MCF 10A (cell line): ENCODE data around the gene ACTN1. TPM values are rescaled to one million over a fixed set of nuclear protein-coding genes. Genes with fewer than 3 reads are reported as not detected.

Source experiments
- BruUV-seq: library from RNA; stranded (reverse); fragments of 400-500 nt; replicated peaks from 2 replicates; lab custom pipeline; 2021; lab: Mats Ljungman, UMichigan
- CTCF ChIA-PET: fragments of 300-600 bp; sonication (Branson Sonifier 250); formaldehyde crosslinking; extraction: SDS; loops from one replicate; lab custom pipeline; 2021; ENCODE audit warnings: antibody characterized with exemption, inconsistent platforms; lab: Yijun Ruan, JAX
- POLR2A ChIA-PET: fragments of 300-600, 350-650 bp; sonication (Branson Sonifier 250); formaldehyde crosslinking; extraction: SDS; loops from one replicate; lab custom pipeline; 2020; ENCODE audit warnings: antibody characterized with exemption, inconsistent platforms; lab: Yijun Ruan, JAX
- DNase-seq: peaks from one replicate; pipeline ENCODE4 v3.0.0-alpha.2; 2018; ENCODE audit not compliant: unreplicated experiment
- H3K27ac Mint-ChIP-seq: one replicate; pipeline ENCODE4 v1.8.0; 2022; ENCODE audit warnings: mild to moderate bottlenecking, low read depth, mixed read lengths; ENCODE audit not compliant: unreplicated experiment
- H3K27me3 Mint-ChIP-seq: one replicate; pipeline ENCODE4 v1.8.0; 2022; ENCODE audit warnings: mixed read lengths; ENCODE audit not compliant: insufficient read depth, unreplicated experiment
- H3K36me3 Mint-ChIP-seq: one replicate; pipeline ENCODE4 v1.8.0; 2022; ENCODE audit warnings: mild to moderate bottlenecking, moderate library complexity, mixed read lengths; ENCODE audit not compliant: insufficient read depth, unreplicated experiment
- H3K4me1 Mint-ChIP-seq: one replicate; pipeline ENCODE4 v1.8.0; 2022; ENCODE audit warnings: mixed read lengths; ENCODE audit not compliant: insufficient read depth, unreplicated experiment
- H3K4me3 Mint-ChIP-seq: one replicate; pipeline ENCODE4 v1.8.0; 2022; ENCODE audit warnings: mild to moderate bottlenecking, moderate library complexity, mixed read lengths; ENCODE audit not compliant: unreplicated experiment
- H3K9me3 Mint-ChIP-seq: one replicate; pipeline ENCODE4 v1.8.0; 2022; ENCODE audit warnings: mixed read lengths; ENCODE audit not compliant: unreplicated experiment
- intact Hi-C: fragments of 100-400 bp; cut with micrococcal nuclease; formaldehyde crosslinking; loops from 2 replicates; pipeline ENCODE4 v1.14.1; 2022
- total RNA-seq: library from RNA; stranded (reverse); gene quantifications from 2 replicates; pipeline ENCODE4 v1.2.3, GENCODE V29; 2022
- TF ChIP-seq, protein P1 (sequence below): fragments of 200-600 bp; IDR thresholded peaks from one replicate; pipeline ENCODE4 v1.8.0; 2022; ENCODE audit warnings: antibody characterized with exemption, mild to moderate bottlenecking; ENCODE audit not compliant: unreplicated experiment

ACTN1 gene
- total RNA-seq, 1 experiment from 2014 or later, result 312 TPM

DNA sequence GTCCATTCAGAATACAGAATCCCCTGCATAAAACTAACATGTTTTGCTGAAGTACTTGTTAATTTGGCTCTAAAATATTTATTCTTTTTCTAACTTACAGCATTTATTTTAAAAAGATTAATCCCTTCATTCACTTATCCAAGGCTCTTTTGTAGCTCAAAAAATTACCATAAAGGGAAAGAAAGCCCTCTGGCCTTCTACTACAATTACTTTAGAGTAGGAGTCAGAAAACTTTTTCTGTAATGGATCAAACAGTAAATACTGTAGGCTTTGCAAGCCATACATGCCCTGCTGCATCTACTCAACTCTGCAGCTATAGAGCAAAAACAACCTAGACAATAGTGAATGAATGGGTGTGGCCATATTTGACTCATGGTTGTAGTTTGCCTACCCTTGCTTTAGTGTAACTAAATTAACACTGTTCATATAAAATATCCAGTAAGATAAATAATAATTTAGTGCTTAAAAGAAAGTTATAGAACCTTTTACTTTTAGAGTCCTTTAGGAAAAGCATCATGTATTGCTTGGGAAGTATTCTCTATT lies 112.0 kb downstream of the ACTN1 start:
- no peak for DNase-seq
- no TSS peak for BruUV-seq
- intact Hi-C loops, result no loop called here
- CTCF ChIA-PET, result interaction anchor here (0.6 to 2.1 kb wide), 3 partner anchors 241 to 1282 kb away, joined by 3 to 8 read pairs (median 3); no protein-coding TSS in a partner anchor
- no peak overlapping the region for H3K4me3 Mint-ChIP-seq
- POLR2A ChIA-PET, result no interaction called here
- no peaks in the 10 kb centered on the region for H3K27me3 Mint-ChIP-seq
- peaks cover 43% of the 10 kb centered on the region for H3K36me3 Mint-ChIP-seq
- TF ChIP-seq, protein P1, sequence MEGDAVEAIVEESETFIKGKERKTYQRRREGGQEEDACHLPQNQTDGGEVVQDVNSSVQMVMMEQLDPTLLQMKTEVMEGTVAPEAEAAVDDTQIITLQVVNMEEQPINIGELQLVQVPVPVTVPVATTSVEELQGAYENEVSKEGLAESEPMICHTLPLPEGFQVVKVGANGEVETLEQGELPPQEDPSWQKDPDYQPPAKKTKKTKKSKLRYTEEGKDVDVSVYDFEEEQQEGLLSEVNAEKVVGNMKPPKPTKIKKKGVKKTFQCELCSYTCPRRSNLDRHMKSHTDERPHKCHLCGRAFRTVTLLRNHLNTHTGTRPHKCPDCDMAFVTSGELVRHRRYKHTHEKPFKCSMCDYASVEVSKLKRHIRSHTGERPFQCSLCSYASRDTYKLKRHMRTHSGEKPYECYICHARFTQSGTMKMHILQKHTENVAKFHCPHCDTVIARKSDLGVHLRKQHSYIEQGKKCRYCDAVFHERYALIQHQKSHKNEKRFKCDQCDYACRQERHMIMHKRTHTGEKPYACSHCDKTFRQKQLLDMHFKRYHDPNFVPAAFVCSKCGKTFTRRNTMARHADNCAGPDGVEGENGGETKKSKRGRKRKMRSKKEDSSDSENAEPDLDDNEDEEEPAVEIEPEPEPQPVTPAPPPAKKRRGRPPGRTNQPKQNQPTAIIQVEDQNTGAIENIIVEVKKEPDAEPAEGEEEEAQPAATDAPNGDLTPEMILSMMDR, result no peak
- no peaks in the 10 kb centered on the region for H3K4me1 Mint-ChIP-seq
- no peaks in the 10 kb centered on the region for H3K9me3 Mint-ChIP-seq
- H3K27ac Mint-ChIP-seq, result no peak overlapping the region

DNA sequence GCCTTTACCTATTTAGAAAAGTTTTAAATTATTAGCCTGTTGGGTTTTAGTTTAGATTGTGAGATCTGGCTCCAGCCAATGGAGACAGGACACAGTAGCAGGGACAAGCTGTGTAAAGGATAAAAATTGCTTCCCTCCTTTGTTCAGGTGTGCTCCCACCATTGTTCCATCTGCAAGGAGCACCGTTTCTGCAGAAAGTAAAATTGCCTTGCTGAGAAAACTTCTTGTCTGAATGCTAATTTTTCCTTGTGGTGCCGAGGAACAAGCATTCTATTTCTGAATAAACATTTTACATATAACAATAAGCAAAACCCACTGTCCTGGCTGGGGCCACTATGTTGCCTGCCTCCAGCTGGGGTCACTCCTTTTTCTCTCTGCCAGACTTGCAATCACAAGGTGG lies 113.6 kb downstream of the ACTN1 start:
- Mint-ChIP-seq H3K27ac (no peak overlapping the region), H3K4me1 (no peaks in the 10 kb centered on the region), H3K9me3 (no peaks in the 10 kb centered on the region), H3K36me3 (peaks cover 34% of the 10 kb centered on the region), H3K4me3 (no peak overlapping the region), H3K27me3 (no peaks in the 10 kb centered on the region)
- no peak for DNase-seq
- BruUV-seq, result no TSS peak
- ChIA-PET POLR2A (no interaction called here), CTCF (interaction anchor here (0.5 to 5.2 kb wide), 7 partner anchors 43 to 376 kb away, joined by 3 to 109 read pairs (median 3); no protein-coding TSS in a partner anchor)
- TF ChIP-seq, protein P1, result no peak
- intact Hi-C loops, result no loop called here

DNA sequence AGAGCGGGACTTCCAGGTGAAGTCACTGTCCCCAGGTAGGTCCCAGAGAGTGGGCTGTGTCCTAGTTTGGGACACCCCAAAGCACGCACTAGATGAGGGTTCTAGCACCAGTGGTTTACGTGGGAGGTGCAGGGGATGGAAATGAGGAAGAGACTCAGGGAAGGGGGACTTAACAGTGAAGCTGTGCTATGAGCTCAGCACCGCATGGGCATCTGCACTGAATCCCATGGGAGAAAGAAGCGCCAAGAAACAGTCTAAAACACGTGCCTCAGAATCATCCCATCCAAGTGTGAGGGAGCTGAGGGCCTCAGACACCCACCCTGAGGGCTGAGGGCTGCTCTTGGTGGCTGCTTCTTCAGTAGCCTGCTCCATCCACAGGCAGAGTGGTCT lies 114.7 kb downstream of the ACTN1 start:
- Mint-ChIP-seq H3K27me3 (no peaks in the 10 kb centered on the region), H3K9me3 (no peaks in the 10 kb centered on the region), H3K4me1 (no peaks in the 10 kb centered on the region), H3K36me3 (peaks cover 22% of the 10 kb centered on the region), H3K4me3 (no peak overlapping the region), H3K27ac (no peak overlapping the region)
- ChIA-PET CTCF (interaction anchor here (0.6 to 5.2 kb wide), 9 partner anchors 8 to 472 kb away, joined by 3 to 109 read pairs (median 4); no protein-coding TSS in a partner anchor), POLR2A (interaction anchor here (0.6 kb wide), 1 partner anchor 35 kb away, joined by 3 read pairs; no protein-coding TSS in a partner anchor)
- no TSS peak for BruUV-seq
- TF ChIP-seq, protein P1, result no peak
- intact Hi-C loops, result no loop called here
- no peak for DNase-seq

DNA sequence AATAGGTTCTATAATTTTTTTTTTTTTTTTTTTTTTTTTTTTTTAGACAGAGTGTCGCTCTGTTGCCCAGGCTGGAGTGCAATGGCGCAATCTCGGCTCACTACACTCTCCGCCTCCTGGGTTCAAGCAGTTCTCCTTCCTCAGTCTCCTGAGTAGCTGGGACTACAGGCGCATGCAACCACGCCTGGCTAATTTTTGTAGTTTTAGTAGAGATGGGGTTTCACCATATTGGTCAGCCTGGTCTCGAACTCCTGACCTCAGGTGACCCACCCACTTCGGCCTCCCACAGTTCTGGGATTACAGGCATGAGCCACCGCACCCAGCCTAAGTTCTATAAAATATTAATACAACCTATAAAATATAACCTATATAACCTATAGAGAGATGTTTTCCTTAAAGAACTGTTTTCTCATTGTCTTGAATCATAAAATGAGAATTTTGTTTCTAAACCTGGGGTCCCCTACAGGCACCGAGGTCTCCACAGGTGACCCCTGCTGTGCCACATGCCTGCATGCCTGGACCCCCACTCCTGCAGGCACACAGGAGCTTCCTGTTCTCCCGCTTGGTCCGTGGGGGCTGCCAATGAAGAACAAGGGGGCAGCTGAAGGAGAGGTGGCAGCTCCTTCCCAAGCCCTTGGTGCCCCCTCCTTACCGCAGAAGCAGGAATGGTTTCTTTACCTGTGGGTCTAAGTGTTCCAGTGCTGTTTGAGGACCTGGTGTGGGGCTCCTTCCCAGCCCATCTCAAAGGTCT lies 115.3 kb downstream of the ACTN1 start:
- intact Hi-C loops, result loop anchor here (1.0 kb wide), 1 partner anchor 244 kb away; no protein-coding TSS in a partner anchor
- no peak for DNase-seq
- no TSS peak for BruUV-seq
- TF ChIP-seq, protein P1, result no peak
- Mint-ChIP-seq H3K36me3 (peaks cover 19% of the 10 kb centered on the region), H3K9me3 (no peaks in the 10 kb centered on the region), H3K4me3 (no peak overlapping the region), H3K4me1 (no peaks in the 10 kb centered on the region), H3K27me3 (no peaks in the 10 kb centered on the region), H3K27ac (no peak overlapping the region)
- POLR2A ChIA-PET, result interaction anchor here (0.5 to 1.9 kb wide), 5 partner anchors 18 to 1328 kb away, joined by 3 to 15 read pairs (median 3); no protein-coding TSS in a partner anchor
- CTCF ChIA-PET, result interaction anchor here (0.6 to 5.2 kb wide), 22 partner anchors 9 to 1087 kb away, joined by 3 to 109 read pairs (median 4); no protein-coding TSS in a partner anchor
